MV-4-11 (cell line): Measurements from ENCODE around the gene MYH7.

ENCODE experiments used
- DNase-seq: peaks from one replicate; lab custom pipeline; 2025; lab: John Stamatoyannopoulos, UW

The MYH7 gene

GRCh38 chr14:23366426-23366921 lies 69.0 kb downstream of the MYH7 start:
- no peak for DNase-seq

GRCh38 chr14:23365732-23366425 lies 69.6 kb downstream of the MYH7 start:
- DNase-seq = no peak

- DNase-seq = no peak
Observed at GRCh38 chr14:23365036-23365731, 70.3 kb downstream of the MYH7 start, which contains the start of gene EFS. EFS (minus strand) TSS chr14:23365172; CDS start chr14:23365025, 147 bp downstream.

GRCh38 chr14:23364164-23365035 lies 71.1 kb downstream of the MYH7 start:
- no peak for DNase-seq
